Type B pancreatic cell (in vitro differentiated cells): ENCODE measurements around the gene RDH16. TPM values are rescaled to one million over a fixed set of nuclear protein-coding genes. Genes with fewer than 3 reads are reported as not detected.
A peak's percentile ranks its signal among the peaks of the same experiment; 100 is the strongest.

Experiments
- DNase-seq: peaks from one replicate; pipeline ENCODE4 v3.0.0; 2021; ENCODE audit warnings: mixed read lengths; ENCODE audit not compliant: unreplicated experiment; ENCODE audit errors: extremely low spot score
- H3K27ac Mint-ChIP-seq: 2 replicates; pipeline ENCODE4 v1.8.0; 2021; ENCODE audit warnings: mild to moderate bottlenecking, mixed read lengths
- H3K27me3 Mint-ChIP-seq: 2 replicates; pipeline ENCODE4 v1.8.0; 2021; ENCODE audit warnings: mixed read lengths
- H3K36me3 Mint-ChIP-seq: 2 replicates; pipeline ENCODE4 v1.8.0; 2021; ENCODE audit warnings: mixed read lengths
- H3K4me1 Mint-ChIP-seq: one replicate; pipeline ENCODE4 v1.8.0; 2021; ENCODE audit warnings: mixed read lengths; ENCODE audit not compliant: unreplicated experiment
- H3K4me3 Mint-ChIP-seq: 2 replicates; pipeline ENCODE4 v1.8.0; 2021; ENCODE audit warnings: mild to moderate bottlenecking, mixed read lengths
- H3K9me3 Mint-ChIP-seq: 2 replicates; pipeline ENCODE4 v1.8.0; 2021; ENCODE audit warnings: mixed read lengths
- CTCF ChIP-seq: fragments of 200-600 bp; sonication (generic); conservative IDR thresholded peaks from 2 replicates; pipeline ENCODE4 v1.5.0; 2021; ENCODE audit warnings: antibody characterized with exemption, mild to moderate bottlenecking
- total RNA-seq: library from RNA; stranded (reverse); gene quantifications from 2 replicates; pipeline ENCODE4 v1.2.1, GENCODE V29; 2021; ENCODE audit warnings: low replicate concordance

The RDH16 gene
- total RNA-seq, 1 donor from 2014 or later = 0.68 TPM

GRCh38 chr12:56993346-56993745 lies 35.9 kb upstream of the RDH16 start:
- Mint-ChIP-seq H3K36me3 (peaks cover 9% of the 10 kb centered on the region), H3K27me3 (peaks cover 5% of the 10 kb centered on the region), H3K4me3 (no peak overlapping the region), H3K9me3 (no peaks in the 10 kb centered on the region), H3K27ac (no peak overlapping the region), H3K4me1 (peaks cover 9% of the 10 kb centered on the region)
- DNase-seq = peak; percentile 43
- no peak for TF ChIP-seq CTCF

DNA sequence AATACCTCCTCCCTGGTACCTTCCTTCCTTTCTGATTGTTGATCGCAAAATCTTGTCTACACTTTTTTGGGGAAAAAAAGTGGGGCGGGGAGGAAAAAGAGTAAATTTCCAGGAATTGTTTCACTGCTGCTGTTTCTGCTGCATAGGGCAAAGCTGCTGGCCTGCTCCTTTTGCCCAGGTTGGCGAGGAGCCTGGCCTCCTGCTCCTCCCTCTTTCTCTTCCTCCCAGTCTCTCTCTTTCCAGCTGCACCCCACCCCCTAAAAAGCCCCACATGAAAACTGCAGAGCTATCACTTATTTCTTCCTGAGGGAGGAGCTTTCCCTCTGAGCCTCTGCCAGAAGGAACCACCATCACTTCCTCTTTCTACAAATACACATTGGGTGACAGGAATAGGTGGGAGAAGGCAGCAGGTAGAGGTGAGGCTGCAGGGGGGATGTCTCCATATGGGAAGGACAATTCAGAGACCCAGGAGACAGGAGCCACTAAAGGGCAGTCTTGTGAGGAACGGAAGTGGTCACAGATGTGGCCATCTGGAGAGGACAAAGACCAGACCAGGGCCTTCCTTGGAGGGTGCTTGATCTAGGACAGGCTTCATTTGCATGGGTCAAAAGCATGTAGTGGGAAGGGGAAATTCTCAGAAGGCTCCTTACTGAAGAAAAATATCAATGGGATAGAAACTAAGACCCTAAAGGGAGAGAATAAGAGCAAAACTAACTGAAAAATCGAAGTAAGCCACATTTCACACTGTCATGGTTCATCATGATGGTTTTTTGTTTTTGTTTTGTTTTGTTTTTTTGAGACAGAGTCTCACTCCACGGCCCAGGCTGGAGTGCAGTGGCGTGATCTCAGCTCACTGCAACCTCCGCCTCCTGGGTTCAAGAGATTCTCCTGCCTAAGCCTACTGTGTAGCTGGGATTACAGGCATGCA lies 34.2 kb upstream of the RDH16 start:
- DNase-seq = no peak
- Mint-ChIP-seq H3K27me3 (peaks cover 7% of the 10 kb centered on the region), H3K4me1 (peaks cover 9% of the 10 kb centered on the region), H3K36me3 (peaks cover 9% of the 10 kb centered on the region), H3K4me3 (no peak overlapping the region), H3K9me3 (no peaks in the 10 kb centered on the region), H3K27ac (no peak overlapping the region)
- TF ChIP-seq CTCF = no peak

DNA sequence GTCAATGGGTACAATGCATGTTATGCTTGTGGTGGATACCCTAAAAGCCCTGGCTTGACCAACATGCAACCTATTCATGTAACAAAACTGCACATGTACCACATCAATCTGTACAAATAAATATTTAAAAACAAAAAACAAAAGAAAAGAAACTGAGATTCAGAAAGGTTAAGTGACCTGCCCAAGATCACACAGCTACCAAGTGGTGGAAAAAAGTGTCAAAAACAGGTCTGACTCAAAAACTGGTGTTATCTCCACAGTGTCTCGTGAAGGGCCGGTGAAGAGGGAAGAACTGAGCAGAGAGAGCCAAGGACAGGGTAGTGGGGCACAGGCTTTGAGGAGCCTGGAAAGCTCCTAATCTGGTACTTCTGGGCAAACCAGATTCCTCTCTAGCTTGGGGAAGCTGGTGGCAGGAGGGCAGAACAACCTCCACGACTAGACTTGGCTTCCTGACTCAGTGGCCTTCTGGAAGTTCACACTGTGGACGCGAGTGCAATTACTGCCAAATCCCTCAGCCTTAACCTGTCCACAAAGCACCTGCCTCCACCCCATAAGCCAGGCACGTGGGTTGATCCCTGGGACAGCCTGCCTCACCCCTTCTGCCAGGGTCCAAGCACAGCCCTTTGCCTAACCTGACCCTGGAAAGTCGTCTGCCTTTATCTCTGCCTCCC lies 33.4 kb upstream of the RDH16 start:
- Mint-ChIP-seq H3K27ac (no peak overlapping the region), H3K9me3 (no peaks in the 10 kb centered on the region), H3K4me1 (peaks cover 4% of the 10 kb centered on the region), H3K4me3 (no peak overlapping the region), H3K27me3 (peaks cover 7% of the 10 kb centered on the region), H3K36me3 (peaks cover under 1% of the 10 kb centered on the region)
- no peak for DNase-seq
- TF ChIP-seq CTCF = no peak

DNA sequence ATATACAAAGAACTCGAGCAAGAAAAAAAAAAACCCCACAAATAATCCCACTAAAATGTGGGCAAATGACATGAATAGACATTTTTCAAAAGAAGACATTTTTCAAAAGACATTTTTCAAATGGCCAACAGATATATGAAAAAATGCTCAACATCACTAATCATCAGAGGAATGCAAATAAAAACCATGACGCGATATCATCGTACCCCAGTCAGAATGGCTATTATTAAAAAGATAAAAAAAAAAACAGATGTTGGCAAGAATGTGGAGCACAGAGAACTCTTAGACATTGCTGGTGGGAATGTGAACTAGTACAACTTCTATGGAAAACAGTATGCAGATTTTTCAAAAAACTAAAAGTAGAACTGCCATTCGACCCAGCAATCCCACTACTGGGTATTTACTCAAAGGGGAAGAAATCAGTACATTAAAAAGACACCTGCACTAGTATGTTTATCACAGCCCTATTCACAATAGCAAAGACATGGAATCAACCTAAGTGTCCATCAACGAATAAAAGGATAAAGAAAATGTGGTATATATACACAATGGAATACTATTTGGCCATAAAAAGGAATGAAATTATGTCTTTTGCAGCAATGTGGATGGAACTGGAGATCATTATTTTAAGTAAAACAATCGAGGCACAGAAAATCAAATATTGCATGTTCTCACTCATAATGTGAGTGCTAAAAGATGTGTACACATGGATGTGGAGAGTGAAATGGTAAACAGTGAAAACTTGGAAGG lies 32.6 kb upstream of the RDH16 start:
- Mint-ChIP-seq H3K4me3 (no peak overlapping the region), H3K27me3 (peaks cover 7% of the 10 kb centered on the region), H3K27ac (no peak overlapping the region)

More for the DNA sequence above, 32.6 kb upstream of the RDH16 start:
- Mint-ChIP-seq H3K36me3 (no peaks in the 10 kb centered on the region), H3K9me3 (no peaks in the 10 kb centered on the region), H3K4me1 (peaks cover 4% of the 10 kb centered on the region)
- TF ChIP-seq CTCF = no peak
- DNase-seq = no peak
